HG02852 (cell line): ENCODE measurements around the gene ZSCAN2.
"Not testable (repeated sequence)": the region's sequence is repeated elsewhere in the genome, so short reads cannot be mapped to it uniquely, and the experiment has no call there.

Source experiments
- ATAC-seq: cut with Tn5 transposase; IDR thresholded peaks from one replicate; pipeline ENCODE4 v1.9.1; 2021; ENCODE audit warnings: mild to moderate bottlenecking, moderate library complexity; ENCODE audit not compliant: unreplicated experiment

ZSCAN2 gene

DNA sequence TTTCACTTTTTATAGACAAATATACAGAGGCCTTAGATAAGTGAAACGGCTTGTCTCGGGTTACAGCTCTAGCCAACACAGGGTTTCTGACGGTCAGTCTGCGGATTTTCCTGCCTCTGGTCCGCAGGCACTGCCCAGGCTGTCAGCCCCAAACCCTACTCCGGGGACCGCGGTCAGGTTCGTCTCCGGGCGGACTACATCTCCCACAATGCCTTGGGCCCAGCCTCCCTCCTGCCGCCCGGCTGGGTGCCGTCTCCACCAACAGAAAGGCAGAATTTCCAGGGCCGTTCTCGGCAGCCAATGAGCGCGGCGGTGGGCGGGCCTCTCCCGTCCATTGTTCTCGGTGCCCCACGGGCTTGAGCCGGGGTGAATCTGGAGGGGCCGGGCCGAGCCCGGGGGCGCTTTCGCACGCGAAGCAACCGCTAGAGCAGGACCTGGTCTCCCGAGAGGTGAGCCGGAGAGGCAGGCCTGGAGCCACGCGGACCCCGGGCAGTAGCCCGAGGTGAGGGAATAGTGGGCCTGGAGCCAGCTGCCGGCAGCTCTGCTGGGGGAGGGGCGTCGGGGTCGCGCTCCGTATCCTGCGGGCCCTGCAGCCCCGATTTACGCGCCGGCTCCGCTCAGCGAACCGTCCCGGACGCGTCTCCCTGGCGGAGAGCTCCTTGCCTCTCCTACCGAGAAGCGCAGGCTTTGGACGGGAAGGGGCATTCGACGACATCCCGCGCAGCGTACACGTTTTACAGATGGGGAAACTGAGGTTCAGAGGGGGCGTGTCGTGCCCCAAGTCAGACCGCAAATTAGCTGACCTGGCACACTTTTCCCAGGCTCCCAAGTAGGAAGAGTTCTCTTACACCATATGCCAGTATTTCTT lies at the start of gene ZSCAN2:
ZSCAN2 (plus strand) TSS at position 323 of the 868 bp plus-strand sequence. CDS start 2,919 bp downstream, outside the sequence.
- ATAC-seq: peak; percentile 92

DNA sequence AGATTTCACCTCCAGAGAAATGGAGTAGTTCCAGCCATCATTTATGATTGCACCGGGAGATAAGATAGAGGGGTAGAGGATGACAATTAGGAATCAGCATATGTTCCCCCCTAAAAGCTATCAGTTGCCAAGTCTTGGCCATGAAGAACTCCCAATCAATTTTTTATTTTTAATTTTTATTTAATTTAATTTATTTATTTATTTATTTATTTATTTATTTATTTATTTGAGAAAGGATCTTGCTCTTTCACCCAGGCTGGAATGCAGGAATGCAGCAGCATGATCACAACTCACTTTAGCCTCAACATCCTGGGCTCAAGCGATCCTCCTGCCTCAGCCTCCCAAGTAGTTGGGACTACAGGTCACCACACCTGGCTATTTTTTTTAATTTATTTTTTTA lies 49.2 kb upstream of the ZSCAN2 start:
- ATAC-seq: not testable (repeated sequence)

DNA sequence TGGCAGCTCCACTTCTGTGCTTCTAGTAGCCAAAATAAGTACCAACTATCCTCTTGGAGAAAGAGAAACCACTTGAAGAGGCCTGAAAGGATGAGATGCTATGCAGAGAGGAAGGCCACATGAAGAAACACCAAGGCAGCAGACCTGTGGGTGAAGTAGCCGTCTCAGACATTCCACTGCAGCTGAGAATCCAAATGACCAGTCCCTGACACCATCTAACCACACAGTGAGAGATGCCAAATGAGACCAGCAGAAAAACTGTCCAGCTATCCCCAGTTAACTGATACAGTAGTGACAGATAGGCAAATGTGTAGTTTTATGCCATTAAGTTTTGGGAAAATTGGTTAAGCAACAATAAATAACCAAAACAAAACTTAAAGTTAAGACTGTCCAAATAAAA lies 47.9 kb upstream of the ZSCAN2 start:
- no peak for ATAC-seq

DNA sequence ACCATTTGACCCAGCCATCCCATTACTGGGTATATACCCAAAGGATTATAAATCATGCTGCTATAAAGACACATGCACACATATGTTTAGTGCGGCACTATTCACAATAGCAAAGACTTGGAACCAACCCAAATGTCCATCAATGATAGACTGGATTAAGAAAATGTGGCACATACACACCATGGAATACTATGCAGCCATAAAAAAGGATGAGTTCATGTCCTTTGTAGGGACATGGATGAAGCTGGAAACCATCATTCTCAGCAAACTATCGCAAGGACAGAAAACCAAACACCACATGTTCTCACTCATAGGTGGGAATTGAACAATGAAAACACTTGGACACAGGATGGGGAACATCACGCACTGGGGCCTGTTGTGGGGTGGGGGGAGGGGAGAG lies 44.1 kb upstream of the ZSCAN2 start:
- not testable (repeated sequence) for ATAC-seq

DNA sequence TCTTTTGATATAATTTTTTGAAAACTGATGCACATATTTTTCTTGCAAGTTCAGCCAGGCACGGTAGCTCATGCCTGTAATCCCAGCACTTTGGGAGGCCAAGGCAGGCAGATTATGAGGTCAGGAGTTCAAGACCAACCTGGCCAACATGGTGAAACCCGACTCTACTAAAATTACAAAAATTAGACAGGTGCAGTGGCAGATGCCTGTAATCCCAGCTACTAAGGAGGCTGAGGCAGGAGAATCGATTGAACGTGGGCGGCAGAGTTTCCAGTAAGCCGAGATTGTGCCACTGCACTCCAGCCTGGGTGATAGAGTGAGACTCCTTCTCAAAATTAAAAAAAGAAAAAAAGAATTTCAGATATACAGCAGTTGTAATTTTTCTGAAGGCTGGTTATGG lies 32.8 kb upstream of the ZSCAN2 start:
- not testable (repeated sequence) for ATAC-seq

DNA sequence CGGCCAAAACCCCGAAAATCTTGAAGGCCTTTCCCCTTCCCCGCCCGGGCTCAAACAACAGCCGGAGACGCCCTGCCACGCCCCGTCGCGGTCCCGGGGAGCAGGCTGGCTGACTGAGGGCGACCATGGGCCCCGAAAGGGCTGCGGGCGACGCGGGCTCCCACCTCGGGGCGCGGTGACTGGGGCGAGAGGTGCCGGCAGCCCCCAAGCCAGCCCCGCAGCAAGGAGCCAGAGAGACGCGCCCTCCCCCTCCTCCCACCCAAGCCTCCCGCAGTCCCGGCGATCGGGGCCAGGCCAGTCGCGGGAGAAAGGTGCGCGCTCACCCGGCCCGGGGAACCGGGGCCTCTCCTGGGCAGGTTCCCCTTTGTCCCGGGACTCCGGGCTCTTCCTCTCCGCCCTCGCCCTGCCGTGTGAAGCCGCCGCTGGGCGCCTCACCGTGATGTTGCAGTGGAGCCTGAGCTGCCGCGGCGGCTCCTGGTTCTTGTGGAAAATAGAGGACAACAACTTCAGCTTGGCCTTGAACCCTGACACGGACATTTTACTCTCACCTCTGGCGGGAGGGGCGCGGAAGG lies 30.6 kb upstream of the ZSCAN2 start:
- ATAC-seq: peak; percentile 34

DNA sequence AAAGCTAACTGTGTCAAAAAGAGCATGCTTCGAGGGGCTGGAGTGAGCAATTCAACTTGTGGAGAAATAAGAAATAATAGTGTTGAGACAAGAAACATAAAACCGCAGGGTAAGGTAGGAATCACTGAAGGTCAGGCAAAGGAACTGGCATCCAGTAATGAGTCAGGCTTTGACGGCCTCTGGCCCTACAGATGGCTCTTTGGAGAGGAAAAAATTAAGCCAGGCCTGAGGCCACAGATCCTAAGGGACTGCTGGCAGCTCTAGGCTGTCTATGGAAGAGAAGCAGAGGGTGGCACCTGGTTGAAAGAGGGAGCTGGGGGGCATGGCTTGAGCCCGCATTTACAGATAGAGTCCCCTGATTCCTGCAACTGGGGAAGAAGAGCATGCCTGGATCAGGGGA lies 28.6 kb upstream of the ZSCAN2 start:
- no peak for ATAC-seq

DNA sequence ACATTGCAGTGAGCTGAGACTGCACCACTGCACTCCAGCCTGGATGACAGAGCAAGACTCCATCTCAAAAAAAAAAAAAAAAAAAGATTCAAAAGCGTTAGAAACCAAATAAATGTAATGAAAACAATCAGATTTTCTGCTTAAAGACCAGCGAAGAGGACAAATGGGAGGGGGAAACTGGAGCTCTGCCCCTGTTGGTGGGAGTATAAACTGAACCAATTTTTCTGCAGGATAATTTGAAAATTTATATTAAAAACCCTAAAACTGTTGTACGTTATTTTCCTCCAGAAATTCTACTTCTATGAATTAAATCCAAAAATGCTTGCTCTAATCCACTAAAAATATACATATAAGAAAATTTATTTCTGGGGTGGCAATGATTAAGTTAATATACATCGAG lies 25.3 kb upstream of the ZSCAN2 start:
- no peak for ATAC-seq

DNA sequence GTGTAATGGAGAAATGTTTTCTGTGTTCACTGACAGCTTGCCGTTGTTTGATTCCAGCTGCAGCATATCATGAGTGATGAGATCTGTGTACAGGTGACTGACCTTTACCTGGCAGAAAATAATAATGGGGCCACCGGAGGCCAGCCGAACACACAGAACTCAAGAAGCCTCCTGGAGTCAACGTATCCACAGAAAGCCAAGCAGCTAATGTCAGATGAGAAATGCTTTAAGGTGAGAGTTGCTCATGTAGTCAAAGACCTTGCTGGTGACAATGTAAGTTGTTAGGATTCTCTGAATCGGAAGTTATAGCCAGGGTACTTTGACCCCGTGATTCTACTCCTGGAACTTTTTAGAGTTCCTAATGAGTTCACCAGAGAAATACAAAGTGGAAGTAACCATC lies 22.9 kb upstream of the ZSCAN2 start:
- not testable (repeated sequence) for ATAC-seq

DNA sequence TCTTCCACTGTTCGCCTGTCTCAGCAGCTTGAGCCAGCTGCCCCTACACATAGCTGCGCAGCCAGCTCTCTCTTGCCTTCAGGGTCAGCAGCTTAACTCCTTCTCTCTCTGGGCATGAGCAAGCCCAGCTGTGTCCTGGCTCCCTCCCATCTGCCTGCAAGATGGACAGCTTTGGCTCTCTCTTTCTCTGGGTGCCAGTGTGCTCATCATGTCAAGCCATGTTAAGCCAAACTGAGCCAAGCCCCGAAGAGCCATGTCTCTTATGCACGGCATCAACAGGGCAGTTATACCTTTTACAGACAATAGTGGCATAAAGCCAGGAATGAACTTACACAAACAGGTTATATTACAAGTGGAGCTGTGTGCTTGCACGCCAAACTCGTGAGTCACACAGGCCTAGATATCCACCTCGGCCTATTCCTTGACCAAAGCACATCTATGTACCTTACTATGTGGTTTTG lies 21.5 kb upstream of the ZSCAN2 start:
- ATAC-seq: not testable (repeated sequence)

DNA sequence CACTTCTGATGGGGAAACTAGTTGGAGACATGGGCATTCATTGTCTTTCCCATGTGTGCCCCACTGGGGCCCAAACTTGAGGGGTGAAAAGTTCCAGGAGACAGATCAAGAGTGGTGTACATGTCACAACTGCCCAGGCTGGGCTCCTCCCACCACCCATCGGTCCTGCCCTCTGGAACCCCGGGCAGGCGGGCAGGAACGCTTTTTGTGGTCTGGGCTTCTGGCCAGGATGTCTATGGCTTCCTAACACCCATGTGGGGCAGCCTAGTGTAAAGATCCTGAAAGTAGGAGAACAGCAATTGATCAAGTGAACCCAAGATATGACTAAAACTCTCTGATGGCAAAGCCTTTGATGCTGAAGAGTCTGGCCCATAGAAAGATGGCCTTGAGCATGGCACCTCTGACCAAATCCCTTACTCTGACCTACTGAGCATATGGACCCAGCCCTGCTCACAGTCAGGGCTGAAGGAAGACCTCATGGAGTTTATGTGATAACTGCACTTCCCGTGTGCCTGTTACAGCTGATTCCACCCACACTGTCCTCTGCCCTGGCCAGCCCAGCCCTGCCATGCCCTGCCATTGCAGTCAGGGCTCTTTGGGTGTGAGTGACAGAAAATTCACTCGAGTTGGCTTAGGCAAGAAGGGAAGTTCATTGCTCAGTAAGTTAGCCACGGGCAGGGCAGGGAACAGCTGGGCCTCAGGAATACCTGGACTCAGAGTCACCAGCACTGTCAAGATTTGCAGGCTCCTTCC lies 19.0 kb upstream of the ZSCAN2 start:
- ATAC-seq: not testable (repeated sequence)

DNA sequence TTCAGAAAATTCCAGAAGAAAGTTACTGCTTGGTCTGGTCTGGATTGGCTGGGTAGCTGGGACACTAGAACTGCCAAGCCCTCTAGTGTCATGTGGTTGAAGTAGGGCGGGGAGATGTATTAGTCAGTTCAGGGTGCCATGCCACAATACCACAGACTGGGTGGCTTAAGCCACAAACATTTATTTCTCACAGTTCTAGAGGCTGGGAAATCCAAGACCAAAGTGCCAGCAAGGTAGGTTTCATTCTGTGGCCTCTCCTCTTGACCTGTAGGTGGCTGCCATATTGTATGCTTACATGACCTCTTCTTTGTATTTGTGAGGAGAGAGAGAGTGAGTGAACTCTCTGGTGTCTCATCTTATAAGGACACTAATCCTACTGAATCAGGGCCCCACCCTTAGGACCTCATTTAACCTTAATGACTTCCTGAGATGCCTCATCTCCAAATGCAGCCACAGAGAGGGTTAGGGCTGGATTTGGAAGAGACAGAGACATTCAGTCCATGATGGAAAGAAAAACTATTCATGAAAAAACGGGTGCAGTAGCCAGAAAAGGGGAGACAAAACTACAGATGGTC lies 18.1 kb upstream of the ZSCAN2 start:
- ATAC-seq: no peak

DNA sequence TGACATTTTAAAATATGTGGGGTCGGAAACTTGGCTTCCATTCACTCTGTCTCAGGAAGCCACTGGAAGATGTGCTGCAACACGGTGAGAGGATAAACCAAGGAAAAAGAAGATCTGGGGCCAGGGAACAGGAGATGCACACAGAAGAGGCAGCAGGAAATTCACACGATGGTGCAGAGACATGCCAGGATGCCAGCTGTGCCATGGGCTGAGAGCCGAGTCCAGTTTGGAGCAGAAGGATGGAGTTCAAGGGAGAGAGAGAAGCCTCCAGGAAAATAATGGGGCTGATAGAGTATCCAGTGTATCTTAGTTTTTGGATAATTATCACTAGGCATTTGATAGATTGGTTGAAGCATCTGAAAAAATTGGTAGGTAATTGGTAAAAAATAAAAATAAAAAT lies 16.9 kb upstream of the ZSCAN2 start:
- not testable (repeated sequence) for ATAC-seq

DNA sequence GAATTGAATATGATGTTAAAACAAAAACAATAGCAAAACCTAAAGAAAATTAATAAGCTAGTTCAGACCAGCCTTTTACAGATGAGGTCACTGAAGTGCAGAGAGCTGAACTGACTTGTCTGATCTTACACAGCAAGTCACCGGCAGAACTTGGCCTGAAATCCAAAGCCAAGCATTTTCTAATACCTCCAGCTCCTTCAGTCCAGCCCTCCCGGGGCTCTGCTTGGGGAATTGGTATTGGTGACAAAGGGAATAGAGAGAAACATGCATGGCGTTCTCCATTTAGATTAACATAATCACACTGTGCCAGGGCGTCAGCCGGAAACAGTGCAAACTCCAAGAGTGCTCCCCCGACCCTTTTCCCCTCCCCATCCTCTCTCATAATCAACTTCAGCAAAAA lies 14.1 kb upstream of the ZSCAN2 start:
- ATAC-seq: no peak

DNA sequence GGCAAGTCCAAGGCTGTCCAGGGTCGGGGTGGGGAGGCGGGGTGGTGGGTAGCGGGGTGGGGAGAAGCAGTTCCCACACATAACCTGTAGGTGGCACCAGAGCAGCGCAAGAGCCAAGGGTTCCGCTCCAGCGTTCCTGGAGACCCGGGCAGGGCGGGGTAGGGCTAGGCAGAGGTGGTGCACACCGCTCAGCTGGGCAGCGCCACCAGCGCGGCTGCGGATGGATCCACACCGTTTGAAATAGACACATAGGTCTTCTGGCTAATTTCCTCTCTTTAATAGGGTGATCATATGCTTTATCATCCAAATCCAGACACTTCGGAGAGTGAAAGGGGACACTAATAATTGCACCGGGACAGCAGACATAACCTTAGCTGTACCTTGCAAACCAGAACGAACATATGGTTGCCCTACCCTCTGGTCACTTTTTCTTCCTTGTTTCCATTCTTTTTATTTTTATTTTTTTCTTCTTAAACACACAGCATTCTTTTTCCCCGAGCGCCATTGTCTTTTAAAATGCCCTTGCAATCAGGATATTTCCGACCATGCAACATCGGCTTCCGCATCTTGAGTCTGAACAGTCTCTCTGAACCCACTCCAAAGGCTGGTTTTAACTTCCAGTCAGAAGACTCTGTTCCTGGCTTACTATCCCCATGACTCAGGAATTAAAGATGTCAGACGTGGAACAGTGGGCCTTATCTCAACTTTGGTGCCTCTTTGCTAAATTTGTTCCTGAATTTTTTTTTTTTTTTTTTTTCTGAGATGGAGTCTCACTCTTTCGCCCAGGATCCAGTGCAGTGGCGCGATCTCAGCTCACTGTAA lies 12.5 kb upstream of the ZSCAN2 start:
- ATAC-seq: peak; percentile 98

DNA sequence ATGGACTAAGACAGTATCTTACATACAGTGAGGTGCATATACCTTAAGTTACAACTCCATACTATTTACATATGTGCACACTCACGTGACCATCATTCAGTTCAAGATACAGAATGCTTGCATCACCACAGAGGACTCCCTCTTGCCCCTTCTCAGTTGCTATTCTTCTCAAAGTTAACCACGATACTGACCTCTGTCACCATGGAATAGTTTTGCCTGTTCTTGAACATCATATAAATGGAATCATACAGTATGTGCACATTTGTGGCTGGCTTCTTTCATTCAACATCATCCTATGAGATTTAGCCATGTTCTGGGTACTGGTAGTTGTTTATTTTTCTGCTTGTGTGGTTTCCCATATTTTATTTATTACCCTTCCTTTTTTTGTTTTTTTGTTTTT lies 10.4 kb upstream of the ZSCAN2 start:
- no peak for ATAC-seq

DNA sequence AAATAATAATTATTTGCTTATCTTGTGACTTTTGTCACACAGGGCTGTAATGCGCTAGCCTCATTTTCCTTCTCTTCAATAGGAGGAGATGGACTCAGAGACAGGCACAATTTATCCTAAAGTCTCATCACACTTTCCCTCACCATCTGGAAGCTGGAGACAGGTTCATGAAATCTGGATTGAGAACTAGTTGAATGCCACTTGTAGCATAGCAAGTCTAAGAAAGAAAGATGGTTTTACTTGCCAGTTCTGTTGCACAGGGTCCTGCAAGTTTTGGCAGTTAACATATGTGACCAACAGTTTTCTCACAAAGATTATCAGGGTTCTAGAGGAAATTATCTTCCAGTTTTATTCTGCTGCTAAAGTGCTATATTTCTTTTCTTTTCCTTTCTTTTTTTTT lies 9.0 kb upstream of the ZSCAN2 start:
- no peak for ATAC-seq

DNA sequence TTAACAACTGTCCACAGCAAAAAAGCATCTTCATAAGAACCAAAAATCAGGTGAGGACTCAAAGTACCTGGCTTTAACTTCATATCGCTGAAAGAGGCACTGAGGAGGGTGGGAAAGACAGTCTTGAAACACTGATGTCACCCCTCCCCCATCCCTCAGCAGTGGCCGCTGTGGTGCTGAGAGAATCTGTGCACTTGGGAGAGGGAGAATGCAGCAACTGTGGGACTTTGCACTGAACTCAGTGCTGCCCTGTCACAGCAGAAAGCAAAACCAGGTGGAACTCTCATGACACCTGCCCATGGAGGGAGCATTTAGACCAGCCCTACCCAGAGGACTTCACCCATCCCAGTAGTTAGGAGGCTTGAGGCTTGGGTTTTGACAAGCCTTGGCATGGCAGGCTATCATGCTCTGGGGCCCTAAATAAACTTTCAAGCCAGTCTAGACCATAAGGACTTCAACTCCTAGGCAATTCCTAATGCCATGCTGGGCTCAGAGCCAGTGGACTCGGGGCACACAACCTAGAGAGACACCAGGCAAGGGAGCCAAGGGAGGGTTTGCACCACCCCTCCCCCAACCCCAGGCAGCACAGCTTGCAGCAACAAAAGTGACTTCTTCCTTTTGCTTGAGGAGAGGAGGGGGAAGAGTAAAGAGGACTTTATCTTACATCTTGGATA lies 6.1 kb upstream of the ZSCAN2 start:
- ATAC-seq: no peak

DNA sequence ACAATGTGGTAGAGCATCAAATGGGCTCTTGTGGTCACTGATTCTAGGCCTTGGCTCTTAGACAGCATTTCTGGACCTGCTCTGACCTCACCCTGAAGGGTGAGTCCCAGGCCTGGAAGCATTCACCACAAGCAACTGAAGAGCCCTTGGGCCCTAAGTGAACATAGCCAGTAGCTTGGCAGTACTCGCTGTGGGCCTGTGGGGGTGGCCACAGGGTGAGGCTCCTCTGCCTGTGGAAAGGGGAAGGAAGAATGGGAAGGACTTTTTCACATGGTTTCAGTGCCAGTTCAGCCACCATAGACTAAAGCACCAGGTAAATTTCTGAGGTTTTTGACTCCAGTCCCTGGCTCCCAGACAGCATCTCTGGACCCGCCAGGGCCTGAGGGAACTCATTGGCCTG lies 5.1 kb upstream of the ZSCAN2 start:
- ATAC-seq: no peak

DNA sequence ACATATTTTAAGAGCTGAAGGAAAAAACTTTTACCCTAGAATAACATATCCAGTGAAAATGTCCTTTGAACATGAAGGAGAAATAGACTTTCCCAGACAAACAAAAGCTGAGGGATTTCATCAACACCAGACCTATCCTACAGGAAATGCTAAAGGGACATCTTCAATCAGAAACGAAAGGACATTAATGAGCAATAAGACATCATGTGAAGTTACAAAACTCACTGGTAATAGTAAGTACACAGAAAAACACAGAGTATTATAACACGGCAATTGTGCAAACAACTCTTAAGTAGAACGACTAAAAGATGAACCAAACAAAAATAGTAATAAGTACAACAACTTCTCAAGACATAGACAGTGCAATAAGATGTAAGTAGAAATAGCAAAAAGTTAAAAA lies 3.5 kb upstream of the ZSCAN2 start:
- no peak for ATAC-seq
